Measurements from ENCODE around the gene MLH3. TPM values are rescaled to one million over a fixed set of nuclear protein-coding genes. Genes with fewer than 3 reads are reported as not detected.

Gene MLH3
- polyA plus RNA-seq (2011; rRNA removed) (5.7 and 6.9 TPM in 2 replicates), polyA minus RNA-seq (2011; rRNA and poly(A)+ RNA removed) (4.5 and 8.4 TPM in 2 replicates)

- ChIA-PET POLR2A (no interaction called here), CTCF (interaction anchor here (2.3 kb wide), 1 partner anchor 37 kb away, joined by 6 read pairs; no protein-coding TSS in a partner anchor)
- H3K27me3 ChIP-seq (ENCODE audit: control insufficient read depth, insufficient read depth, low read length), result no peaks in the 10 kb centered on the region
- no peak for TF ChIP-seq CTCF (IDR thresholded peaks at IDR 0.05; ENCODE audit: insufficient read depth, low read depth, low read length)
- peak within 1 kb of the TSS; percentile 36 for H3K4me3 ChIP-seq (ENCODE audit: low read depth, low read length)
- no peak for DNase-seq (ENCODE audit: low read depth)
- H3K36me3 ChIP-seq (ENCODE audit: control insufficient read depth, insufficient read depth, low read length), result no peaks in the 10 kb centered on the region
Measured at GRCh38 chr14:75050852-75051555, at the start of gene MLH3. Gene MLH3 (minus strand): TSS chr14:75051467. CDS start chr14:75049655, 1,812 bp downstream.

GRCh38 chr14:75098682-75099081 is 47.4 kb upstream of the MLH3 start:
- Histone ChIP-seq H3K4me3 (ENCODE audit: low read depth, low read length) (no peak overlapping the region), H3K27me3 (ENCODE audit: control insufficient read depth, insufficient read depth, low read length) (no peaks in the 10 kb centered on the region), H3K36me3 (ENCODE audit: control insufficient read depth, insufficient read depth, low read length) (peaks cover 20% of the 10 kb centered on the region)
- POLR2A ChIA-PET, result no interaction called here
- no peak for DNase-seq (ENCODE audit: low read depth)
- TF ChIP-seq CTCF (IDR thresholded peaks at IDR 0.05; ENCODE audit: insufficient read depth, low read depth, low read length), result no peak
- CTCF ChIA-PET, result interaction anchor here (0.6 to 1.4 kb wide), 5 partner anchors 9 to 84 kb away, joined by 3 to 8 read pairs (median 3); no protein-coding TSS in a partner anchor

GRCh38 chr14:75098212-75098611 is 46.9 kb upstream of the MLH3 start:
- Histone ChIP-seq H3K36me3 (ENCODE audit: control insufficient read depth, insufficient read depth, low read length) (peaks cover 20% of the 10 kb centered on the region), H3K27me3 (ENCODE audit: control insufficient read depth, insufficient read depth, low read length) (no peaks in the 10 kb centered on the region), H3K4me3 (ENCODE audit: low read depth, low read length) (no peak overlapping the region)
- ChIA-PET CTCF (interaction anchor here (0.6 to 1.4 kb wide), 5 partner anchors 9 to 84 kb away, joined by 3 to 8 read pairs (median 3); no protein-coding TSS in a partner anchor), POLR2A (no interaction called here)
- TF ChIP-seq CTCF (IDR thresholded peaks at IDR 0.05; ENCODE audit: insufficient read depth, low read depth, low read length), result no peak
- DNase-seq (ENCODE audit: low read depth), result no peak

- ChIA-PET POLR2A (no interaction called here), CTCF (interaction anchor here (1.6 kb wide), 1 partner anchor 392 kb away, joined by 5 read pairs; no protein-coding TSS in a partner anchor)
- Histone ChIP-seq H3K4me3 (ENCODE audit: low read depth, low read length) (no peak overlapping the region), H3K36me3 (ENCODE audit: control insufficient read depth, insufficient read depth, low read length) (peaks cover 20% of the 10 kb centered on the region), H3K27me3 (ENCODE audit: control insufficient read depth, insufficient read depth, low read length) (no peaks in the 10 kb centered on the region)
- no peak for TF ChIP-seq CTCF (IDR thresholded peaks at IDR 0.05; ENCODE audit: insufficient read depth, low read depth, low read length)
- no peak for DNase-seq (ENCODE audit: low read depth)
Measured at GRCh38 chr14:75096959-75097358, 45.7 kb upstream of the MLH3 start.

GRCh38 chr14:75095690-75096089 is 44.4 kb upstream of the MLH3 start:
- no peaks in the 10 kb centered on the region for H3K27me3 ChIP-seq (ENCODE audit: control insufficient read depth, insufficient read depth, low read length)
- no peak overlapping the region for H3K4me3 ChIP-seq (ENCODE audit: low read depth, low read length)
- no peak for DNase-seq (ENCODE audit: low read depth)
- TF ChIP-seq CTCF (IDR thresholded peaks at IDR 0.05; ENCODE audit: insufficient read depth, low read depth, low read length), result no peak
- H3K36me3 ChIP-seq (ENCODE audit: control insufficient read depth, insufficient read depth, low read length), result peaks cover 16% of the 10 kb centered on the region
- ChIA-PET POLR2A (no interaction called here), CTCF (interaction anchor here (1.6 to 1.7 kb wide), 2 partner anchors 12 to 149 kb away, joined by 4 to 7 read pairs; no protein-coding TSS in a partner anchor)

Measured in BJ (cell line).